Tibial nerve (tissue), 4 donors: ENCODE measurements around the gene OR52N4.

ENCODE experiments used
- EP300 ChIP-seq, 2 donors: sonication (generic); formaldehyde crosslinking; IDR thresholded peaks; one replicate each; pipeline ENCODE4 v1.6.1; 2017; ENCODE audit warnings: antibody characterized with exemption in 2 of 2, mild to moderate bottlenecking in 1 of 2
- TF ChIP-seq, protein P1 (sequence below), 5 experiments: fragments of 200-600 bp in 3 of 5; fragments of 450-650 bp in 2 of 5; sonication (generic) in 3 of 5; IDR thresholded peaks; one replicate each; pipeline ENCODE4 v1.5.1; 2016 to 2019; ENCODE audit warnings: antibody characterized with exemption in 5 of 5, mild to moderate bottlenecking in 3 of 5, moderate library complexity in 2 of 5

DNA sequence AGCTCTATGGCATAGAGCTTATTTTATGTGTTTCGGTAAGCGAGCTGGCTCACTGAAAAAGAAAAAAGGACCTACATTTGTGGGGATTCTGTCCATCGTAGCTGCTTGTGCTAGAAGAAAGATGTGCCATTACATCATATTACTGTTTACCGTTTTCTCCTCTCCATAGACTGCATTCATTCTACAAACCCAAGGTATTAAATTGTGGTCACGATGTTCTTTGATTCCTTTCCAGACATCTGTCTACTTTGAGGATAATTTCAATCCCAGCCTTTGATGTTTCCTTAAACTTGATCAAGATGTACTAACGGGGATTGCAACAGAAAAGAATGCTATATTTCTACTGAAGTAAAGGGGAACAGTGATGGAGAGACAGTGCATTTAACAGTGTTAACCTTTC is 42.5 kb downstream of the OR52N4 start:
- TF ChIP-seq, protein P1, sequence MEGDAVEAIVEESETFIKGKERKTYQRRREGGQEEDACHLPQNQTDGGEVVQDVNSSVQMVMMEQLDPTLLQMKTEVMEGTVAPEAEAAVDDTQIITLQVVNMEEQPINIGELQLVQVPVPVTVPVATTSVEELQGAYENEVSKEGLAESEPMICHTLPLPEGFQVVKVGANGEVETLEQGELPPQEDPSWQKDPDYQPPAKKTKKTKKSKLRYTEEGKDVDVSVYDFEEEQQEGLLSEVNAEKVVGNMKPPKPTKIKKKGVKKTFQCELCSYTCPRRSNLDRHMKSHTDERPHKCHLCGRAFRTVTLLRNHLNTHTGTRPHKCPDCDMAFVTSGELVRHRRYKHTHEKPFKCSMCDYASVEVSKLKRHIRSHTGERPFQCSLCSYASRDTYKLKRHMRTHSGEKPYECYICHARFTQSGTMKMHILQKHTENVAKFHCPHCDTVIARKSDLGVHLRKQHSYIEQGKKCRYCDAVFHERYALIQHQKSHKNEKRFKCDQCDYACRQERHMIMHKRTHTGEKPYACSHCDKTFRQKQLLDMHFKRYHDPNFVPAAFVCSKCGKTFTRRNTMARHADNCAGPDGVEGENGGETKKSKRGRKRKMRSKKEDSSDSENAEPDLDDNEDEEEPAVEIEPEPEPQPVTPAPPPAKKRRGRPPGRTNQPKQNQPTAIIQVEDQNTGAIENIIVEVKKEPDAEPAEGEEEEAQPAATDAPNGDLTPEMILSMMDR (IDR thresholded peaks at IDR 0.05), result no peak
- no peak for TF ChIP-seq EP300 (IDR thresholded peaks at IDR 0.05)
